Hepatocyte (in vitro differentiated cells): ENCODE data around the gene ALDH1B1.

Source experiments
- EZH2phosphoT487 ChIP-seq: fragments of 200-600 bp; sonication (generic); IDR thresholded peaks from one replicate; pipeline ENCODE4 v1.6.1; 2018; ENCODE audit warnings: antibody characterized with exemption, mild to moderate bottlenecking, low read depth, moderate library complexity; ENCODE audit not compliant: unreplicated experiment, severe bottlenecking
- TF ChIP-seq, protein P1 (sequence below): fragments of 200-600 bp; sonication (generic); IDR thresholded peaks from 2 replicates; pipeline ENCODE4 v1.5.1; 2016; ENCODE audit warnings: antibody characterized with exemption, mild to moderate bottlenecking; ENCODE audit not compliant: poor library complexity

DNA sequence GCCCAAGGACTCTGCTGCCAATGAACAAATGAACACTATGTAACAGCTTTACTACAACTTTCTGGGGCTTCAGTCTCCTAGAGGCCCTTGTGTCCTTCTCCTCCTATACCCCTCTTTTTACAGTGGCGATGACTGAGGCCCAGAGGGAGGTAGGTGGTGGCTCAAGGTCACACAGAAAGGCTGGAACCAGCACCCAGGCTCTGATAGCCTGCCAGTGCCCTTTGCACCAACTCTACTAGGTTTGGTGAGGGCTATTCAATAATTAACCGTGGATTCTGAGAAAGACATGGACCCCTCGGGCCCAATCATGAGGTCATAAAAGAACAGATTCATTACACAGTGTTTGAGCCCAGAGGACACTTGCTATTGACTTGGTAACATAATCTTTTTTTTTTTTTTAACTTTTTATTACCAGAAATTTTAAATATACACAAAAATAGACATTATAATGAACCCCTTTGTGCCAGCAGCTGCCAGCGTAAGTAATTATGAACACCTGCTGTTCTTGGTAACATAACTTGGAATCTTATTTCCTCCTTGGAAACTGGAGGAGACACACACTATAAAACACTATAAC is 6.1 kb upstream of the ALDH1B1 start:
- TF ChIP-seq, protein P1, sequence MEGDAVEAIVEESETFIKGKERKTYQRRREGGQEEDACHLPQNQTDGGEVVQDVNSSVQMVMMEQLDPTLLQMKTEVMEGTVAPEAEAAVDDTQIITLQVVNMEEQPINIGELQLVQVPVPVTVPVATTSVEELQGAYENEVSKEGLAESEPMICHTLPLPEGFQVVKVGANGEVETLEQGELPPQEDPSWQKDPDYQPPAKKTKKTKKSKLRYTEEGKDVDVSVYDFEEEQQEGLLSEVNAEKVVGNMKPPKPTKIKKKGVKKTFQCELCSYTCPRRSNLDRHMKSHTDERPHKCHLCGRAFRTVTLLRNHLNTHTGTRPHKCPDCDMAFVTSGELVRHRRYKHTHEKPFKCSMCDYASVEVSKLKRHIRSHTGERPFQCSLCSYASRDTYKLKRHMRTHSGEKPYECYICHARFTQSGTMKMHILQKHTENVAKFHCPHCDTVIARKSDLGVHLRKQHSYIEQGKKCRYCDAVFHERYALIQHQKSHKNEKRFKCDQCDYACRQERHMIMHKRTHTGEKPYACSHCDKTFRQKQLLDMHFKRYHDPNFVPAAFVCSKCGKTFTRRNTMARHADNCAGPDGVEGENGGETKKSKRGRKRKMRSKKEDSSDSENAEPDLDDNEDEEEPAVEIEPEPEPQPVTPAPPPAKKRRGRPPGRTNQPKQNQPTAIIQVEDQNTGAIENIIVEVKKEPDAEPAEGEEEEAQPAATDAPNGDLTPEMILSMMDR, result no peak
- no peak for TF ChIP-seq EZH2phosphoT487
